HCT116 (cell line): ENCODE data around the gene CASP7. TPM values are rescaled to one million over a fixed set of nuclear protein-coding genes. Genes with fewer than 3 reads are reported as not detected.

Experiments
- ATAC-seq: fragments of 200-7000 bp; cut with Tn5 transposase; 2 replicates; pipeline ENCODE4 v1.9.1; 2020; ENCODE audit warnings: mild to moderate bottlenecking, moderate library complexity
- BruUV-seq: library from RNA; stranded (reverse); fragments of 400-500 nt; replicated peaks from 2 replicates; lab custom pipeline; 2021; lab: Mats Ljungman, UMichigan
- CTCF ChIA-PET: fragments of 300-600 bp; sonication (Branson Sonifier 250); formaldehyde crosslinking; loops from one replicate; lab custom pipeline; 2021; ENCODE audit warnings: antibody characterized with exemption; lab: Charles Lee
- POLR2A ChIA-PET: fragments of 300-600, 350-600 bp; sonication (Branson Sonifier 250); formaldehyde crosslinking; loops from one replicate; lab custom pipeline; 2021; ENCODE audit warnings: antibody characterized with exemption; lab: Charles Lee
- RAD21 ChIA-PET, 2 experiments: fragments of 300-600 bp; sonication (Branson Sonifier 250); formaldehyde crosslinking; loops; one replicate each; lab custom pipeline; 2023; ENCODE audit warnings: low total read pairs in 2 of 2; ENCODE audit not compliant: uncharacterized antibody in 2 of 2, unreplicated experiment in 2 of 2, low non-redundant PET in 1 of 2; lab: Charles Lee
- DNase-seq: peaks from one replicate; pipeline ENCODE4 v3.0.0-alpha.2; 2010; ENCODE audit warnings: low read depth, low spot score
- H2AFZ ChIP-seq: fragments of 200-600 bp; shearing (Covaris generic), sonication (generic); 2 replicates; pipeline ENCODE4 v1.6.1; 2017; ENCODE audit warnings: low read depth, mixed run types, mixed read lengths, antibody characterized with exemption, low read length; ENCODE audit not compliant: poor library complexity, severe bottlenecking
- H3K27ac ChIP-seq: 2 replicates; pipeline ENCODE4 v1.5.1; 2012; ENCODE audit warnings: low read depth, low read length
- H3K27me3 ChIP-seq: fragments of 200-600 bp; sonication (generic); 2 replicates; pipeline ENCODE4 v1.6.1; 2016; ENCODE audit warnings: mixed run types, low read length, mixed read lengths; ENCODE audit not compliant: insufficient read depth
- H3K36me3 ChIP-seq, 2 experiments: fragments of 200-500 bp in 1 of 2; fragments of 200-600 bp in 1 of 2; sonication (Bioruptor generic) in 1 of 2; sonication (generic) in 1 of 2; 2 replicates each; pipeline versions ENCODE4 v1.5.1 to v1.6.1; 2014 to 2016; ENCODE audit warnings: low read length in 2 of 2, inconsistent platforms in 1 of 2, mixed read lengths in 1 of 2, mixed run types in 1 of 2; ENCODE audit not compliant: insufficient read depth in 2 of 2, control insufficient read depth in 1 of 2
- H3K4me1 ChIP-seq, 2 experiments: fragments of 200-600 bp in 1 of 2; sonication (generic) in 1 of 2; 2 replicates each; pipeline versions ENCODE4 v1.5.1 to v1.6.1; 2012 to 2017; ENCODE audit warnings: low read length in 2 of 2, inconsistent platforms in 1 of 2, mild to moderate bottlenecking in 1 of 2, mixed read lengths in 1 of 2, mixed run types in 1 of 2, moderate library complexity in 1 of 2; ENCODE audit not compliant: insufficient read depth in 2 of 2, control insufficient read depth in 1 of 2
- H3K4me2 ChIP-seq: fragments of 200-600 bp; sonication (generic); 2 replicates; pipeline ENCODE4 v1.6.1; 2017; ENCODE audit warnings: mixed run types, low read length, mixed read lengths
- H3K4me3 ChIP-seq, 2 experiments: fragments of 200-600 bp in 1 of 2; sonication (generic) in 1 of 2; replicated peaks in 1 of 2; 2 replicates each; pipeline ENCODE4 v1.5.1; 2011 to 2016; ENCODE audit warnings: low read length in 2 of 2, control low read depth in 1 of 2, low read depth in 1 of 2, mild to moderate bottlenecking in 1 of 2, mixed read lengths in 1 of 2, mixed run types in 1 of 2
- H3K79me2 ChIP-seq: fragments of 200-600 bp; sonication (generic); 2 replicates; pipeline ENCODE4 v1.6.1; 2017; ENCODE audit warnings: mild to moderate bottlenecking, mixed run types, low read length, moderate library complexity, mixed read lengths; ENCODE audit not compliant: insufficient read depth
- H3K9ac ChIP-seq: fragments of 200-600 bp; sonication (generic); 2 replicates; pipeline ENCODE4 v1.6.1; 2016; ENCODE audit warnings: low read length, mixed read lengths
- H3K9me2 ChIP-seq: fragments of 200-600 bp; sonication (generic), shearing (Covaris generic); 2 replicates; pipeline ENCODE4 v1.6.1; 2017; ENCODE audit warnings: mixed run types, mild to moderate bottlenecking, moderate library complexity; ENCODE audit not compliant: insufficient read depth
- H3K9me3 ChIP-seq, 2 experiments: fragments of 200-500 bp in 1 of 2; fragments of 200-600 bp in 1 of 2; sonication (Bioruptor generic) in 1 of 2; sonication (generic) in 1 of 2; 2 replicates each; pipeline ENCODE4 v1.6.1; 2014 to 2017; ENCODE audit warnings: low read length in 2 of 2, mixed read lengths in 2 of 2, inconsistent platforms in 1 of 2, low read depth in 1 of 2, mild to moderate bottlenecking in 1 of 2, mixed run types in 1 of 2, moderate library complexity in 1 of 2; ENCODE audit not compliant: control insufficient read depth in 1 of 2, insufficient read depth in 1 of 2
- H4K20me1 ChIP-seq: fragments of 200-600 bp; sonication (generic), shearing (Covaris generic); 2 replicates; pipeline ENCODE4 v1.6.1; 2017; ENCODE audit warnings: mixed run types, mild to moderate bottlenecking, moderate library complexity; ENCODE audit not compliant: insufficient read depth
- CBX3 ChIP-seq: IDR thresholded peaks from 2 replicates; pipeline ENCODE4 v1.6.1; 2012; ENCODE audit warnings: low read depth
- EGR1 ChIP-seq: IDR thresholded peaks from 2 replicates; pipeline ENCODE4 v1.6.1; 2012; ENCODE audit warnings: low read depth
- ELF1 ChIP-seq: IDR thresholded peaks from 2 replicates; pipeline ENCODE4 v1.6.1; 2012; ENCODE audit warnings: low read depth, borderline replicate concordance
- EZH2 ChIP-seq: fragments of 200-600 bp; sonication (generic); IDR thresholded peaks from 2 replicates; pipeline ENCODE4 v1.6.1; 2017; ENCODE audit warnings: antibody characterized with exemption, mixed run types
- EZH2phosphoT487 ChIP-seq: fragments of 200-600 bp; IDR thresholded peaks from 2 replicates; pipeline ENCODE4 v1.6.1; 2018; ENCODE audit warnings: antibody characterized with exemption, borderline replicate concordance
- FOSL1 ChIP-seq: IDR thresholded peaks from 2 replicates; pipeline ENCODE4 v1.6.1; 2012; ENCODE audit warnings: low read depth
- JUND ChIP-seq: IDR thresholded peaks from 2 replicates; pipeline ENCODE4 v1.6.1; 2012
- POLR2AphosphoS5 ChIP-seq: IDR thresholded peaks from 2 replicates; pipeline ENCODE4 v1.6.1; 2011; ENCODE audit warnings: mild to moderate bottlenecking, low read depth, low read length, moderate library complexity
- SP1 ChIP-seq: IDR thresholded peaks from 2 replicates; pipeline ENCODE4 v1.6.1; 2012; ENCODE audit warnings: low read depth
- SRF ChIP-seq: IDR thresholded peaks from 2 replicates; pipeline ENCODE4 v1.6.1; 2012; ENCODE audit warnings: low read depth
- ZNF274 ChIP-seq: fragments of 200-500 bp; sonication (Bioruptor generic); IDR thresholded peaks from 2 replicates; pipeline ENCODE4 v1.6.1; 2014; ENCODE audit warnings: mild to moderate bottlenecking, low read depth, low read length, inconsistent platforms
- intact Hi-C: fragments of 100-400 bp; cut with micrococcal nuclease; formaldehyde crosslinking; loops from 2 replicates; pipeline ENCODE4 v1.10.0; 2022
- total RNA-seq: library from RNA; stranded (reverse); gene quantifications from one replicate; pipeline ENCODE4 v1.2.1, GENCODE V29; 2021; ENCODE audit not compliant: unreplicated experiment
- TF ChIP-seq, protein P1 (sequence below): IDR thresholded peaks from 2 replicates; pipeline ENCODE4 v1.6.1; 2011; ENCODE audit warnings: mild to moderate bottlenecking, low read length, moderate library complexity; ENCODE audit not compliant: insufficient replicate concordance; ENCODE audit errors: extremely low read depth
- TF ChIP-seq, protein P2 (sequence below), 3 experiments: fragments of 200-600 bp in 1 of 3; sonication (generic) in 1 of 3; IDR thresholded peaks in 2 of 3; conservative IDR thresholded peaks in 1 of 3; 2 replicates each; pipeline ENCODE4 v1.5.1; 2012 to 2017; ENCODE audit warnings: low read depth in 2 of 3, low read length in 2 of 3, antibody characterized with exemption in 1 of 3, borderline replicate concordance in 1 of 3, control low read depth in 1 of 3, mild to moderate bottlenecking in 1 of 3, mixed read lengths in 1 of 3, mixed run types in 1 of 3, moderate library complexity in 1 of 3; ENCODE audit not compliant: insufficient read depth in 1 of 3
- TF ChIP-seq, protein P3 (sequence below): IDR thresholded peaks from 2 replicates; pipeline ENCODE4 v1.6.1; 2012

The CASP7 gene
- total RNA-seq, 1 experiment from 2014 or later, result 30.5 TPM

DNA sequence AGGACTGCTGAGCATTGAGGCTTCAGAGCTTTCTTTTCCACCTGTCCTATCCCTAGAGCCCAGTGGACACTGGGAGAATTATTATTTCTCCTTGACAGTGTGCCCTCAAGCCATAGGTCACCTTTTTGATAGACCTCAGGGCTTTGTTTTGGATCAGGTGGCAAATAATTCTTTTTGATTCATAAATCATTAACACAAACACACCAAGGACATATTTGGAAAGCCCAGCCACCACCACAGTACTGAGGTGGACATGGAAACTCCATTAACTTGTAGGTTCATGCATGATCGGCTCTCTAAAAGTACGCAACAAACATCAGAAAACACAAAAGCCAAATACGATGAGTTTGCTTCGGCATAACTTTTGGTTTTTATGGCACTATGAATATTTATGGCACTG is 53.9 kb downstream of the CASP7 start:
- Histone ChIP-seq H3K9me2 (no peaks in the 10 kb centered on the region), H3K27me3 (no peaks in the 10 kb centered on the region), H2AFZ (no peak overlapping the region), H3K4me3 (no peak overlapping the region), H4K20me1 (no peaks in the 10 kb centered on the region), H3K36me3 (peaks cover 11 to 14% of the 10 kb centered on the region in 2 experiments; a peak in 2 of 4 replicates), H3K79me2 (no peaks in the 10 kb centered on the region), H3K4me1 (no peaks in the 10 kb centered on the region), H3K27ac (no peak overlapping the region), H3K9me3 (0 out of 4 replicates have a peak, but pooled peaks cover 0 to 3% of the 10 kb centered on the region in 2 experiments), H3K4me2 (no peak overlapping the region), H3K9ac (no peak overlapping the region)
- no peak for ATAC-seq
- ChIA-PET POLR2A (no interaction called here), RAD21 (no interaction called here), CTCF (no interaction called here)
- intact Hi-C loops, result no loop called here
- no peak for TF ChIP-seq ELF1
- no TSS peak for BruUV-seq
- DNase-seq, result no peak

DNA sequence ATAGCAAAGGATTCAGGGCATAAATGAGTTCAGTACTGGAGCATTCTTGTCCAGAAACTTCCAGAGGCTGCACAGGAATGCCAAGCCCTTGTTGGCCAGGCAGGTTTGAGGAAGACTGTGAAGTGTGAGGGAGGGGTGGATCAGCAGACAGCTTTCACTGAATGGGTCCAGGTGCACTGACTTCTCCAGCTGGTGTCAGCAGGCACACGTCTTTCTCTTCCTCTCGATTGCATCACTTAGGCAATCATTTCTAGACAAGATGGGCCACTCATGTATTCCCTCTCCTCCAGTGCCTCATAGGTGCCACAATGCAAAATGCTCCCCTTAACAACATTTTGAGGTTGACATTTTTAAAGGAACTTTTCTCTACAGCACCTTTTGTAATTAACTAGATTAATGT is 56.2 kb downstream of the CASP7 start:
- DNase-seq, result no peak
- CTCF ChIA-PET, result no interaction called here
- intact Hi-C loops, result no loop called here
- TF ChIP-seq ZNF274 (no peak), FOSL1 (no peak), SRF (no peak), CBX3 (no peak), JUND (no peak), EZH2 (no peak), EGR1 (no peak), EZH2phosphoT487 (no peak), SP1 (no peak), POLR2AphosphoS5 (no peak), ELF1 (no peak)
- TF ChIP-seq, protein P1, sequence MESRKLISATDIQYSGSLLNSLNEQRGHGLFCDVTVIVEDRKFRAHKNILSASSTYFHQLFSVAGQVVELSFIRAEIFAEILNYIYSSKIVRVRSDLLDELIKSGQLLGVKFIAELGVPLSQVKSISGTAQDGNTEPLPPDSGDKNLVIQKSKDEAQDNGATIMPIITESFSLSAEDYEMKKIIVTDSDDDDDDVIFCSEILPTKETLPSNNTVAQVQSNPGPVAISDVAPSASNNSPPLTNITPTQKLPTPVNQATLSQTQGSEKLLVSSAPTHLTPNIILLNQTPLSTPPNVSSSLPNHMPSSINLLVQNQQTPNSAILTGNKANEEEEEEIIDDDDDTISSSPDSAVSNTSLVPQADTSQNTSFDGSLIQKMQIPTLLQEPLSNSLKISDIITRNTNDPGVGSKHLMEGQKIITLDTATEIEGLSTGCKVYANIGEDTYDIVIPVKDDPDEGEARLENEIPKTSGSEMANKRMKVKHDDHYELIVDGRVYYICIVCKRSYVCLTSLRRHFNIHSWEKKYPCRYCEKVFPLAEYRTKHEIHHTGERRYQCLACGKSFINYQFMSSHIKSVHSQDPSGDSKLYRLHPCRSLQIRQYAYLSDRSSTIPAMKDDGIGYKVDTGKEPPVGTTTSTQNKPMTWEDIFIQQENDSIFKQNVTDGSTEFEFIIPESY, result no peak
- TF ChIP-seq, protein P2, sequence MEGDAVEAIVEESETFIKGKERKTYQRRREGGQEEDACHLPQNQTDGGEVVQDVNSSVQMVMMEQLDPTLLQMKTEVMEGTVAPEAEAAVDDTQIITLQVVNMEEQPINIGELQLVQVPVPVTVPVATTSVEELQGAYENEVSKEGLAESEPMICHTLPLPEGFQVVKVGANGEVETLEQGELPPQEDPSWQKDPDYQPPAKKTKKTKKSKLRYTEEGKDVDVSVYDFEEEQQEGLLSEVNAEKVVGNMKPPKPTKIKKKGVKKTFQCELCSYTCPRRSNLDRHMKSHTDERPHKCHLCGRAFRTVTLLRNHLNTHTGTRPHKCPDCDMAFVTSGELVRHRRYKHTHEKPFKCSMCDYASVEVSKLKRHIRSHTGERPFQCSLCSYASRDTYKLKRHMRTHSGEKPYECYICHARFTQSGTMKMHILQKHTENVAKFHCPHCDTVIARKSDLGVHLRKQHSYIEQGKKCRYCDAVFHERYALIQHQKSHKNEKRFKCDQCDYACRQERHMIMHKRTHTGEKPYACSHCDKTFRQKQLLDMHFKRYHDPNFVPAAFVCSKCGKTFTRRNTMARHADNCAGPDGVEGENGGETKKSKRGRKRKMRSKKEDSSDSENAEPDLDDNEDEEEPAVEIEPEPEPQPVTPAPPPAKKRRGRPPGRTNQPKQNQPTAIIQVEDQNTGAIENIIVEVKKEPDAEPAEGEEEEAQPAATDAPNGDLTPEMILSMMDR (IDR thresholded peaks at IDR 0.05 in 2 of 3, conservative IDR thresholded peaks at IDR 0.05 in 1 of 3; ENCODE audit: borderline replicate concordance in 1 of 3, insufficient read depth in 1 of 3, low read depth in 2 of 3, low read length in 2 of 3), result no peak
- TF ChIP-seq, protein P3, sequence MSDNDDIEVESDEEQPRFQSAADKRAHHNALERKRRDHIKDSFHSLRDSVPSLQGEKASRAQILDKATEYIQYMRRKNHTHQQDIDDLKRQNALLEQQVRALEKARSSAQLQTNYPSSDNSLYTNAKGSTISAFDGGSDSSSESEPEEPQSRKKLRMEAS, result no peak

More for the DNA sequence above, 56.2 kb downstream of the CASP7 start:
- no TSS peak for BruUV-seq
- no peak overlapping the region for H3K9ac ChIP-seq
- no peak for ATAC-seq
- no peaks in the 10 kb centered on the region for H3K9me3 ChIP-seq
- H3K27me3 ChIP-seq, result no peaks in the 10 kb centered on the region
- no peaks in the 10 kb centered on the region for H3K79me2 ChIP-seq
- H4K20me1 ChIP-seq, result no peaks in the 10 kb centered on the region
- ChIA-PET POLR2A (no interaction called here), RAD21 (interaction anchor here in 1 of 2 experiments (0.5 kb wide), 1 partner anchor 43 kb away, joined by 3 read pairs; no protein-coding TSS in a partner anchor)
- no peak overlapping the region for H3K4me2 ChIP-seq
- no peaks in the 10 kb centered on the region for H3K36me3 ChIP-seq
- H3K27ac ChIP-seq, result no peak overlapping the region
- H3K9me2 ChIP-seq, result no peaks in the 10 kb centered on the region
- no peak overlapping the region for H3K4me3 ChIP-seq
- no peaks in the 10 kb centered on the region for H3K4me1 ChIP-seq
- H2AFZ ChIP-seq, result no peak overlapping the region
